Neuronal stem cell (in vitro differentiated cells): Measurements from ENCODE around the gene AGPAT1.
A peak's percentile ranks its signal among the peaks of the same experiment; 100 is the strongest.

Experiments
- DNase-seq: peaks from one replicate; pipeline ENCODE4 v3.0.0-alpha.2; 2013; ENCODE audit warnings: low spot score
- H2AFZ ChIP-seq: one replicate; pipeline ENCODE4 v1.6.1; 2013; ENCODE audit warnings: mild to moderate bottlenecking, low read length, inconsistent platforms
- H2AK5ac ChIP-seq: 2 replicates; pipeline ENCODE4 v1.6.1; 2013; ENCODE audit warnings: low read depth, mild to moderate bottlenecking, inconsistent platforms, low read length, moderate library complexity, mixed read lengths
- H2BK120ac ChIP-seq: 2 replicates; pipeline ENCODE4 v1.6.1; 2013; ENCODE audit warnings: low read depth, mild to moderate bottlenecking, inconsistent platforms, low read length, moderate library complexity, mixed read lengths
- H2BK12ac ChIP-seq: one replicate; pipeline ENCODE4 v1.6.1; 2013; ENCODE audit warnings: low read length, inconsistent platforms
- H2BK15ac ChIP-seq: 2 replicates; pipeline ENCODE4 v1.6.1; 2013; ENCODE audit warnings: mild to moderate bottlenecking, low read length, inconsistent platforms, mixed read lengths
- H2BK5ac ChIP-seq: one replicate; pipeline ENCODE4 v1.6.1; 2013; ENCODE audit warnings: inconsistent platforms, mild to moderate bottlenecking, low read length, moderate library complexity
- H3K14ac ChIP-seq: one replicate; pipeline ENCODE4 v1.6.1; 2013; ENCODE audit warnings: low read length, inconsistent platforms
- H3K18ac ChIP-seq: 2 replicates; pipeline ENCODE4 v1.6.1; 2013; ENCODE audit warnings: low read length, inconsistent platforms
- H3K23ac ChIP-seq: 2 replicates; pipeline ENCODE4 v1.6.1; 2013; ENCODE audit warnings: low read depth, mild to moderate bottlenecking, mixed read lengths, low read length, inconsistent platforms; ENCODE audit not compliant: poor library complexity
- H3K27ac ChIP-seq: replicated peaks from 3 replicates; pipeline ENCODE4 v1.5.1; 2013; ENCODE audit warnings: low read length, inconsistent platforms
- H3K27me3 ChIP-seq, 3 experiments: 2 replicates each; pipeline ENCODE4 v1.6.1; 2013; ENCODE audit warnings: low read length in 3 of 3, mild to moderate bottlenecking in 2 of 3, inconsistent platforms in 1 of 3, low read depth in 1 of 3, mixed read lengths in 1 of 3, moderate library complexity in 1 of 3; ENCODE audit not compliant: control insufficient read depth in 3 of 3, insufficient read depth in 3 of 3
- H3K36me3 ChIP-seq, 2 donors: replicated peaks in 1 of 2; 2 replicates each; pipeline ENCODE4 v1.6.1; 2013; ENCODE audit warnings: low read length in 2 of 2; ENCODE audit not compliant: control insufficient read depth in 2 of 2, insufficient read depth in 2 of 2
- H3K4ac ChIP-seq: 2 replicates; pipeline ENCODE4 v1.6.1; 2013; ENCODE audit warnings: inconsistent platforms, mild to moderate bottlenecking, low read length, moderate library complexity
- H3K4me1 ChIP-seq, 2 donors: 1 replicate in 1 of 2; 2 replicates in 1 of 2; pipeline ENCODE4 v1.6.1; 2013; ENCODE audit warnings: low read length in 2 of 2, low read depth in 1 of 2; ENCODE audit not compliant: control insufficient read depth in 2 of 2, insufficient read depth in 1 of 2
- H3K4me2 ChIP-seq: one replicate; pipeline ENCODE4 v1.6.1; 2013; ENCODE audit warnings: mild to moderate bottlenecking, low read length, inconsistent platforms; ENCODE audit not compliant: insufficient read depth, poor library complexity, severe bottlenecking
- H3K4me3 ChIP-seq, 2 donors: 2 replicates each; pipeline ENCODE4 v1.5.1; 2013; ENCODE audit warnings: low read length in 2 of 2, mild to moderate bottlenecking in 2 of 2, inconsistent platforms in 1 of 2, moderate library complexity in 1 of 2
- H3K79me1 ChIP-seq: one replicate; pipeline ENCODE4 v1.6.1; 2013; ENCODE audit warnings: low read depth, mild to moderate bottlenecking, inconsistent platforms, low read length, moderate library complexity
- H3K9ac ChIP-seq: one replicate; pipeline ENCODE4 v1.6.1; 2013; ENCODE audit warnings: mild to moderate bottlenecking, low read depth, low read length, inconsistent platforms; ENCODE audit not compliant: poor library complexity
- H3K9me3 ChIP-seq, 2 donors: replicated peaks in 1 of 2; 2 replicates each; pipeline versions ENCODE3 to v1.6.1; 2013; ENCODE audit warnings: low read length in 2 of 2, mild to moderate bottlenecking in 2 of 2, inconsistent platforms in 1 of 2, low read depth in 1 of 2, mixed read lengths in 1 of 2, moderate library complexity in 1 of 2; ENCODE audit not compliant: control insufficient read depth in 2 of 2, insufficient read depth in 1 of 2
- H4K8ac ChIP-seq: one replicate; pipeline ENCODE4 v1.6.1; 2013; ENCODE audit warnings: low read depth, mild to moderate bottlenecking, inconsistent platforms, low read length, moderate library complexity
- H4K91ac ChIP-seq: one replicate; pipeline ENCODE4 v1.6.1; 2013; ENCODE audit warnings: low read length, low read depth, mild to moderate bottlenecking, inconsistent platforms; ENCODE audit not compliant: poor library complexity
- WGBS, 2 donors: extraction: QIAGEN DNeasy Blood & Tissue Kit; methylation state at CpG; one replicate each; pipeline ENCODE4 v1.1.7; 2013; ENCODE audit warnings: missing lambda C conversion rate in 2 of 2, mixed read lengths in 1 of 2; ENCODE audit not compliant: insufficient read length in 2 of 2, insufficient replicate concordance in 1 of 2; ENCODE audit errors: extremely low coverage in 2 of 2; 5-methylcytosine and 5-hydroxymethylcytosine counted together

The AGPAT1 gene

GRCh38 chr6:32152769-32153563, 22.9 kb downstream of the AGPAT1 start:
- peak overlapping the region; percentile 89 for H3K27ac ChIP-seq
- peak overlapping the region; percentile 77 for H2BK5ac ChIP-seq
- H3K9ac ChIP-seq, result peak overlapping the region; percentile 27
- H3K27me3 ChIP-seq, result peaks cover 0 to 31% (median 0%) of the 10 kb centered on the region in 3 experiments
- no peak overlapping the region for H2BK120ac ChIP-seq
- H3K23ac ChIP-seq, result peak overlapping the region; percentile 89
- peak overlapping the region; percentile 60 to 97 for H3K4me3 ChIP-seq
- H4K91ac ChIP-seq, result no peak overlapping the region
- peaks cover 15 to 26% of the 10 kb centered on the region in 2 donors for H3K4me1 ChIP-seq
- H4K8ac ChIP-seq, result no peak overlapping the region
- H2AFZ ChIP-seq, result peak overlapping the region; percentile 76
- H3K9me3 ChIP-seq, result no peaks in the 10 kb centered on the region
- peaks cover 19% of the 10 kb centered on the region for H3K79me1 ChIP-seq
- DNase-seq, result no peak
- peaks cover 19 to 29% of the 10 kb centered on the region in 2 donors for H3K36me3 ChIP-seq
- peak overlapping the region; percentile 92 for H3K18ac ChIP-seq
- no peak overlapping the region for H3K4ac ChIP-seq
- peak overlapping the region; percentile 87 for H3K4me2 ChIP-seq
- H2BK12ac ChIP-seq, result no peak overlapping the region
- peak overlapping the region; percentile 56 for H2BK15ac ChIP-seq
- no CpG with 5 or more reads among the region's 35 CpGs for WGBS, 2 donors
- H2AK5ac ChIP-seq, result no peak overlapping the region
- no peak overlapping the region for H3K14ac ChIP-seq

- no peak within 1 kb of the TSS for H2BK15ac ChIP-seq
- H2BK120ac ChIP-seq, result peak within 1 kb of the TSS; percentile 28
- no peak within 1 kb of the TSS for H4K8ac ChIP-seq
- no peak for DNase-seq
- peaks cover 15 to 26% of the 10 kb centered on the region in 2 donors for H3K4me1 ChIP-seq
- no peak within 1 kb of the TSS for H3K27ac ChIP-seq
- H3K79me1 ChIP-seq, result peaks cover 16% of the 10 kb centered on the region
- no peak within 1 kb of the TSS for H2BK5ac ChIP-seq
- no peak within 1 kb of the TSS for H4K91ac ChIP-seq
- no CpG with 5 or more reads among the region's 24 CpGs for WGBS, 2 donors
- peak within 1 kb of the TSS; percentile 3 for H2AK5ac ChIP-seq
- H3K4ac ChIP-seq, result no peak within 1 kb of the TSS
- H3K23ac ChIP-seq, result no peak within 1 kb of the TSS
- no peak within 1 kb of the TSS for H3K9ac ChIP-seq
- H3K14ac ChIP-seq, result no peak within 1 kb of the TSS
- peak within 1 kb of the TSS; percentile 76 for H2AFZ ChIP-seq
- H3K4me2 ChIP-seq, result peak within 1 kb of the TSS; percentile 87
- peak within 1 kb of the TSS; percentile 60 to 68 for H3K4me3 ChIP-seq
- peaks cover 12 to 21% of the 10 kb centered on the region in 2 donors for H3K36me3 ChIP-seq
- H3K27me3 ChIP-seq, result peaks cover 0 to 33% (median 0%) of the 10 kb centered on the region in 3 experiments
- no peaks in the 10 kb centered on the region for H3K9me3 ChIP-seq
- peak within 1 kb of the TSS; percentile 47 for H2BK12ac ChIP-seq
- peak within 1 kb of the TSS; percentile 74 for H3K18ac ChIP-seq
Observed at GRCh38 chr6:32151863-32152768, 23.8 kb downstream of the AGPAT1 start, which contains the start of gene PRRT1. TSS of gene PRRT1 (minus strand) at chr6:32151939. CDS start at chr6:32151827, 112 bp downstream.

GRCh38 chr6:32151181-32151862, 24.6 kb downstream of the AGPAT1 start:
- no peaks in the 10 kb centered on the region for H3K9me3 ChIP-seq
- no peak overlapping the region for H3K14ac ChIP-seq
- H2BK12ac ChIP-seq, result no peak overlapping the region
- peak overlapping the region; percentile 60 to 68 for H3K4me3 ChIP-seq
- no peak overlapping the region for H3K4ac ChIP-seq
- peak overlapping the region; percentile 66 for H3K4me2 ChIP-seq
- H2BK5ac ChIP-seq, result no peak overlapping the region
- H2BK120ac ChIP-seq, result no peak overlapping the region
- H4K91ac ChIP-seq, result no peak overlapping the region
- DNase-seq, result no peak
- no peak overlapping the region for H2AFZ ChIP-seq
- no peak overlapping the region for H3K23ac ChIP-seq
- no peak overlapping the region for H2AK5ac ChIP-seq
- H3K36me3 ChIP-seq, result peaks cover 10 to 13% of the 10 kb centered on the region in 2 donors
- peaks cover 0 to 33% (median 0%) of the 10 kb centered on the region in 3 experiments for H3K27me3 ChIP-seq
- H2BK15ac ChIP-seq, result no peak overlapping the region
- no CpG with 5 or more reads among the region's 8 CpGs for whole genome bisulfite sequencing, 2 donors
- H3K18ac ChIP-seq, result peak overlapping the region; percentile 74
- H3K27ac ChIP-seq, result no peak overlapping the region
- no peak overlapping the region for H3K9ac ChIP-seq
- peaks cover 16% of the 10 kb centered on the region for H3K79me1 ChIP-seq
- peaks cover 21 to 26% of the 10 kb centered on the region in 2 donors for H3K4me1 ChIP-seq
- no peak overlapping the region for H4K8ac ChIP-seq
